Embryonic facial prominence (tissue), 1 donor: ENCODE results near the gene KCNK7.

Experiments
- DNase-seq: peaks from one replicate; pipeline ENCODE4 v3.0.0-alpha.2; 2016; ENCODE audit errors: extremely low spot score

The KCNK7 gene

GRCh38 chr11:65611028-65611757 lies 15.6 kb upstream of the KCNK7 start:
- DNase-seq = no peak

- DNase-seq = no peak
Measured at GRCh38 chr11:65610404-65610803, 14.8 kb upstream of the KCNK7 start.

- DNase-seq = no peak
Measured at GRCh38 chr11:65609665-65610064, 14.1 kb upstream of the KCNK7 start.

GRCh38 chr11:65609229-65609628 lies 13.6 kb upstream of the KCNK7 start:
- DNase-seq = no peak

- DNase-seq = no peak
Measured at GRCh38 chr11:65607614-65608426, 12.2 kb upstream of the KCNK7 start.

- peak; percentile 89 for DNase-seq
Measured at GRCh38 chr11:65606876-65607613, 11.4 kb upstream of the KCNK7 start.

GRCh38 chr11:65604258-65604657 lies 8.7 kb upstream of the KCNK7 start:
- DNase-seq = no peak

- DNase-seq = no peak
Measured at GRCh38 chr11:65599955-65600246, 4.3 kb upstream of the KCNK7 start.

GRCh38 chr11:65599216-65599954 lies 3.8 kb upstream of the KCNK7 start:
- DNase-seq = no peak

- DNase-seq = no peak
Measured at GRCh38 chr11:65598258-65598699, 2.7 kb upstream of the KCNK7 start.

- DNase-seq = no peak
Measured at GRCh38 chr11:65596520-65596919, 920 bp upstream of the KCNK7 start.

- no peak for DNase-seq
Measured at GRCh38 chr11:65595131-65595530, 469 bp downstream of the KCNK7 start.

- DNase-seq = no peak
Measured at GRCh38 chr11:65593518-65594414, 1.8 kb downstream of the KCNK7 start.

- no peak for DNase-seq
Measured at GRCh38 chr11:65592858-65593517, 2.6 kb downstream of the KCNK7 start.

GRCh38 chr11:65591939-65592857 lies 3.4 kb downstream of the KCNK7 start:
- no peak for DNase-seq

- DNase-seq = no peak
Measured at GRCh38 chr11:65590240-65590738, 5.3 kb downstream of the KCNK7 start.

GRCh38 chr11:65589444-65590239 lies 6.0 kb downstream of the KCNK7 start:
- no peak for DNase-seq
